ENCODE measurements around the gene BTNL9. TPM values are rescaled to one million over a fixed set of nuclear protein-coding genes. Genes with fewer than 3 reads are reported as not detected.

Gene BTNL9
- total and polyA plus RNA-seq, 8 donors: 2.7 to 57.0 (median 6.2) TPM

DNA sequence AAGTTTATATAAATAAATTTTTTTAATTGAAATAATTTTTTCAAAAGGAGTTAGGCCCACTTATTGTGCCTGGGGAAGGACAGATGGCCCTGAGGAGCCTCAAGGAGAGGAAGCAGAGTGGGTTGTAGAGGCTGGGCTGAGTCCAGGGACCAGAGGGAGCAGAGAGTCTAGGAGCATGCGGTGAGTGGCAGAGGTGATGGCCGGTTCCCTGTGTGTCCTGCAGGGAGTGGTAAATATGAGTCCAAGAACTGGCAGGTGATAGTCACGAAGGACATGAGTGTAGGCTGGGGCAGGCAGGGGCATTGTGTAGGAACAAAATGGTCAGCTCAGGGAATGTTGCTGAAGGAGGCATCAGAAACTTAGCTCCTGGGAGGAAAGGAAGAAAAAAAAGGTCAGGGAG is 8.3 kb upstream of the BTNL9 start:
- H3K4me3 ChIP-seq: no peak overlapping the region
- no peaks in the 10 kb centered on the region for H3K4me1 ChIP-seq
- ATAC-seq (no peak), FAIRE-seq (no peak), DNase-seq (no peak)
- intact Hi-C loops (cut with DNase I): no loop called here
- H3K27me3 ChIP-seq: no peaks in the 10 kb centered on the region
- no peaks in the 10 kb centered on the region for H3K9me3 ChIP-seq
- H3K36me3 ChIP-seq: no peaks in the 10 kb centered on the region
- TF ChIP-seq, protein P1, sequence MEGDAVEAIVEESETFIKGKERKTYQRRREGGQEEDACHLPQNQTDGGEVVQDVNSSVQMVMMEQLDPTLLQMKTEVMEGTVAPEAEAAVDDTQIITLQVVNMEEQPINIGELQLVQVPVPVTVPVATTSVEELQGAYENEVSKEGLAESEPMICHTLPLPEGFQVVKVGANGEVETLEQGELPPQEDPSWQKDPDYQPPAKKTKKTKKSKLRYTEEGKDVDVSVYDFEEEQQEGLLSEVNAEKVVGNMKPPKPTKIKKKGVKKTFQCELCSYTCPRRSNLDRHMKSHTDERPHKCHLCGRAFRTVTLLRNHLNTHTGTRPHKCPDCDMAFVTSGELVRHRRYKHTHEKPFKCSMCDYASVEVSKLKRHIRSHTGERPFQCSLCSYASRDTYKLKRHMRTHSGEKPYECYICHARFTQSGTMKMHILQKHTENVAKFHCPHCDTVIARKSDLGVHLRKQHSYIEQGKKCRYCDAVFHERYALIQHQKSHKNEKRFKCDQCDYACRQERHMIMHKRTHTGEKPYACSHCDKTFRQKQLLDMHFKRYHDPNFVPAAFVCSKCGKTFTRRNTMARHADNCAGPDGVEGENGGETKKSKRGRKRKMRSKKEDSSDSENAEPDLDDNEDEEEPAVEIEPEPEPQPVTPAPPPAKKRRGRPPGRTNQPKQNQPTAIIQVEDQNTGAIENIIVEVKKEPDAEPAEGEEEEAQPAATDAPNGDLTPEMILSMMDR (IDR thresholded peaks at IDR 0.05): no peak
- H3K27ac ChIP-seq: no peak overlapping the region
- 84 to 86% methylated on average over 3 of the region's 3 CpGs for WGBS, 2 donors

DNA sequence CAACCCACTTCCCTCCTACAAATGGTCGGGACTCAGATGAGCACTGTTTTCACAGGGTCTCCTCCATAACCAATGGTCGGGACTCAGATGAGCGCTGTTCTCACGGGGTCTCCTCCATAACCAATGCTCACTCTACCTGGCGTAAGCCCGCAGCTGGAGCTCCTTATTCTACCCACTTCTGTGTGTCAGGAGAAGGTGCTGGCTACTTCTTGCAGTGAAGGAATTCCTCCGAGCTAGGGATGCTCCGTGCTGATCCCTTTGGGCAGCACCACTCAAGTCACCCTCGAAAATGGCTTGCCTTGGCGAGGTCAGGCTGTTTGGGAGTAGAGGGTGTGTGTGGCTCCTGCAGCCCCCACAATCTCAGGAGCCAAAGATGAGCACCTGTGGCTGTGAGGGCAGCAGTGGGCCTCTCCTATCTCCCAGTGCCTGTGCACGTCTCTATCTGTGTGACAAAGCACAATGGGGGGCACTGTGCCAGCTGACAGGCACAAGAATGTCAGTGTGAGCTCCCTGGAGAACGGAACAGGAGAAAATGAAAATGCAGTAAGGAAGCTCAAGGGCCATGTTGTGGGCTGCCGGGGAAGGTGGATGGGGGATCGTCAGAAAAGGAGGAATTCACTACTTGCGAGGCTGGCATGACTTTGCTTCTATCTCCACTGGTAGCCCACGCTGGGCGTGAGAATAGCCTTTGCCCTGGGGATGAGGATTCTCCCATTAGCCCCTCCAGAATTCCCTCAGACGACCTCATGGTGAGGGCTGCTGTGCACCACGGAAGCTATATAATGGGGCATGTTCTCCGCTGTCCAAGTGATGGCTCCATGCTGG is 3.9 kb upstream of the BTNL9 start:
- no peak overlapping the region for H3K27ac ChIP-seq
- H3K36me3 ChIP-seq: no peaks in the 10 kb centered on the region
- TF ChIP-seq, protein P1 (IDR thresholded peaks at IDR 0.05): no peak
- no peaks in the 10 kb centered on the region for H3K27me3 ChIP-seq
- WGBS, 2 donors: 60 to 70% methylated on average over 20 of the region's 20 CpGs
- intact Hi-C loops (cut with DNase I): no loop called here
- H3K4me3 ChIP-seq: no peak overlapping the region
- ATAC-seq: no peak
- no peaks in the 10 kb centered on the region for H3K4me1 ChIP-seq
- no peaks in the 10 kb centered on the region for H3K9me3 ChIP-seq
- FAIRE-seq: no peak
- no peak for DNase-seq

DNA sequence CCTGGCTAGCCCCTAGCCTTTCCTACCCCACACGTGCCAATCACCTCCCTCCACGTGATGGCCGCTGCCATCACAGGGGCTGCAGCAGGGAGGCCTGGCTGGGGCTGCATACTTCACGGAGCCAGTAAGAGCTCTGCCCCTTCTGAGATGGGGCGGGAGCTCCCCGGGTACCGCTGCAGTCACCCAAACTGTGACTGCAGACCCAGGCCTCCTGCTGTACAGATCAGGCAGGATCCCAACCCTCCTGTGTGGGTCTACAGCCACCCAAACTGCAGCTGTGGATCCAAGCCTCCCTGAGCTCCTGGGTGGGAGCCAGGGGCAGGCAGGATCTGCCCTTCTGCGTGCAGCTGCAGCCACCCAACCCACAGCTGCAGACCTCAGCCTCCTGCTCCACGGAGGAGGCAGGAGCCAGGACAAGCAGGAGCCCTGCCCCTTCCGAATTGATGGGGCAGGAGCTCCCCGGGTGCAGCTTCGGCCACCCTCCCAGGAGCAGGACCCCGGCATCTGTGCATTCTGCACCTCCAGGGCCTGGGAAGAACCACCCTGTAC is 3.2 kb upstream of the BTNL9 start:
- H3K27me3 ChIP-seq: no peaks in the 10 kb centered on the region
- intact Hi-C loops (cut with DNase I): no loop called here
- H3K9me3 ChIP-seq: no peaks in the 10 kb centered on the region
- H3K27ac ChIP-seq: no peak overlapping the region
- TF ChIP-seq, protein P1 (IDR thresholded peaks at IDR 0.05): no peak
- H3K4me3 ChIP-seq: no peak overlapping the region
- ATAC-seq: no peak
- H3K36me3 ChIP-seq: no peaks in the 10 kb centered on the region
- WGBS, 2 donors: 70 to 82% methylated on average over 8 to 13 of the region's 13 CpGs
- no peaks in the 10 kb centered on the region for H3K4me1 ChIP-seq
- DNase-seq: no peak
- FAIRE-seq: no peak

DNA sequence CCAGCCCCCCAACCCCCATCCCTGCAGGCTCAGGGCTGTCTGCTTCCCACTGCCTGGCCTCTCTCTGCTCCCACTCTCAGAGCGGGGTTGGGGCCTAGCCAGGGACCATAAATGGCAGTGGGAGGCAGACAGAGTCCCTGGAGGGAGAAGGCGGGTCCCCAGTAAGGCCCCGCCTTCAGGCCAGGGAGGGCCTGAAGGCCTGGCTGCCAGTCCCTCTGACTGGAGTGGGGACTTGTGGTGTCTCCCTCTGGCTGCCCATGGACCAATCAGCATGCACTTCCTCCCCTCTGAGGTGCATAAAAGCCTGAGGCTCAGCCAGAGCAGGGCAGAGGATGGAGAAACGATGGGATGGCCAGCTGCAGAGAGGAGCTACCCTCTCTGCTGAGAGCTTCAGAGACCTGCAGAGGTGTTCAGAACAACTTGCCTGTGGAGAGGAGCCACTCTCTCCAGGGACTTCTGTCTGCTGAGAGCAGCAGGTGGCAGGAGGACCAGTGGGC is 2.7 kb upstream of the BTNL9 start:
- Histone ChIP-seq H3K4me1 (no peaks in the 10 kb centered on the region), H3K9me3 (no peaks in the 10 kb centered on the region), H3K27ac (no peak overlapping the region), H3K27me3 (no peaks in the 10 kb centered on the region), H3K36me3 (no peaks in the 10 kb centered on the region), H3K4me3 (no peak overlapping the region)
- intact Hi-C loops (cut with DNase I): no loop called here
- TF ChIP-seq, protein P1 (IDR thresholded peaks at IDR 0.05): no peak
- DNase-seq: no peak
- no peak for ATAC-seq
- 73 to 92% methylated on average over 4 of the region's 4 CpGs for WGBS, 2 donors
- no peak for FAIRE-seq

DNA sequence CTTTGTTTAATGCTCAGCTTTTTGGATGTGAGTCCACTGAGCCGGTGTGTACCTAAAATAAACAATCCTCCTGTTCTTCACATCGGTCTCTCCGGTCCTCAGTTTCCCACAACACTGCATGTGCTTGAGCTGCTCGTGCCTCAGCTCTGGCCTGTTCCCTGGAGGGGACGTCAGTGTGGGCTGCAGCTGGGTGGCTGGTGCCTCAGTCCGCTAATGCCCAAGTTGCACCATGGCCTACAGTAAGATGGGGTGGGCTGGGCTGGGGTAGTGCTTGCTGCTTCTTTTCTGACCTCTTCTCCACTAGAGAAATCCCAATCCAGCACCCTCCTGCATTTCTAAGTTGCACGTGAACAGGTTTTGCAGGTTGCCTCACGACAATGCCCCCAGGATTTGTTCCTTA is 595 bp upstream of the BTNL9 start:
- WGBS, 2 donors: 57 to 62% methylated on average over 8 of the region's 8 CpGs
- no peaks in the 10 kb centered on the region for H3K27me3 ChIP-seq
- FAIRE-seq: no peak

More for the DNA sequence above, 595 bp upstream of the BTNL9 start:
- H3K4me1 ChIP-seq: no peaks in the 10 kb centered on the region
- no peaks in the 10 kb centered on the region for H3K36me3 ChIP-seq
- ATAC-seq (no peak), DNase-seq (no peak)
- H3K27ac ChIP-seq: no peak overlapping the region
- intact Hi-C loops (cut with DNase I): no loop called here
- H3K4me3 ChIP-seq: no peak overlapping the region
- no peaks in the 10 kb centered on the region for H3K9me3 ChIP-seq
- TF ChIP-seq, protein P1 (IDR thresholded peaks at IDR 0.05): no peak
